GM12878 (cell line): ENCODE data around the gene CA10. TPM values are rescaled to one million over a fixed set of nuclear protein-coding genes. Genes with fewer than 3 reads are reported as not detected.

Experiments used
- ATAC-seq: fragments of 200-7000 bp; cut with Tn5 transposase; 3 replicates; pipeline ENCODE4 v1.9.1; 2020; ENCODE audit warnings: mild to moderate bottlenecking, moderate library complexity
- BruUV-seq: library from RNA; stranded (reverse); fragments of 400-500 nt; replicated peaks from 2 replicates; lab custom pipeline; 2021; lab: Mats Ljungman, UMichigan
- CTCF ChIA-PET: fragments of 300-600 bp; sonication (Branson Sonifier 250); formaldehyde crosslinking; extraction: SDS; loops from one replicate; lab custom pipeline; 2021; ENCODE audit warnings: inconsistent platforms; lab: Yijun Ruan, JAX
- POLR2A ChIA-PET: fragments of 350-600 bp; formaldehyde crosslinking; extraction: SDS; loops from one replicate; lab custom pipeline; 2021; ENCODE audit warnings: inconsistent platforms; lab: Charles Lee
- RAD21 ChIA-PET: fragments of 300-600 bp; sonication (Branson Sonifier 250); formaldehyde crosslinking; loops from one replicate; lab custom pipeline; 2023; ENCODE audit warnings: antibody characterized with exemption; ENCODE audit not compliant: unreplicated experiment; lab: Charles Lee
- SMC1A ChIA-PET: fragments of 300-600 bp; sonication (Branson Sonifier 250); formaldehyde crosslinking; loops from one replicate; lab custom pipeline; 2023; ENCODE audit not compliant: unreplicated experiment, uncharacterized antibody; lab: Charles Lee
- DNase-seq: peaks from one replicate; pipeline ENCODE4 v3.0.0-alpha.2; 2011; ENCODE audit warnings: low read depth, low spot score
- FAIRE-seq: peaks from 3 replicates; lab custom pipeline; 2011; peaks lifted over from hg19 to GRCh38; lab: Jason Lieb, UNC
- H2AFZ ChIP-seq: 2 replicates; pipeline ENCODE4 v1.6.0; 2011; ENCODE audit warnings: low read depth, low read length, control low read depth; ENCODE audit not compliant: control insufficient read depth
- H3K27ac ChIP-seq: 2 replicates; pipeline ENCODE4 v1.5.1; 2011; ENCODE audit warnings: control low read depth; ENCODE audit not compliant: control insufficient read depth, insufficient read depth
- H3K27me3 ChIP-seq, 2 experiments: replicated peaks in 1 of 2; 2 replicates each; pipeline versions ENCODE4 v1.6.0 to v1.6.1; 2011; ENCODE audit warnings: low read length in 1 of 2; ENCODE audit not compliant: control insufficient read depth in 2 of 2, insufficient read depth in 2 of 2
- H3K36me3 ChIP-seq, 2 experiments: 2 replicates each; pipeline ENCODE4 v1.5.1; 2011; ENCODE audit warnings: low read length in 1 of 2; ENCODE audit not compliant: control insufficient read depth in 2 of 2, insufficient read depth in 2 of 2
- H3K4me1 ChIP-seq: 2 replicates; pipeline ENCODE4 v1.6.1; 2011; ENCODE audit warnings: mild to moderate bottlenecking, low read length, moderate library complexity, mixed read lengths; ENCODE audit not compliant: control insufficient read depth, insufficient read depth
- H3K4me2 ChIP-seq: 2 replicates; pipeline ENCODE4 v1.6.0; 2011; ENCODE audit warnings: control low read depth; ENCODE audit not compliant: control insufficient read depth, insufficient read depth
- H3K4me3 ChIP-seq: fragments of 200-600 bp; sonication (generic); 2 replicates; pipeline ENCODE4 v1.5.1; 2016
- H3K79me2 ChIP-seq: 2 replicates; pipeline ENCODE4 v1.6.0; 2011; ENCODE audit warnings: low read length; ENCODE audit not compliant: control insufficient read depth, insufficient read depth
- H3K9ac ChIP-seq: 2 replicates; pipeline ENCODE4 v1.8.0; 2011; ENCODE audit warnings: low read length, control low read depth, mixed read lengths; ENCODE audit not compliant: control insufficient read depth, insufficient read depth
- H3K9me3 ChIP-seq: replicated peaks from 3 replicates; pipeline ENCODE4 v1.5.1; 2011; ENCODE audit warnings: mild to moderate bottlenecking, low read length; ENCODE audit not compliant: control insufficient read depth, insufficient read depth
- H4K20me1 ChIP-seq: 2 replicates; pipeline ENCODE4 v1.6.0; 2011; ENCODE audit not compliant: control insufficient read depth, insufficient read depth
- EZH2 ChIP-seq: IDR thresholded peaks from 2 replicates; pipeline ENCODE4 v1.6.1; 2012; ENCODE audit warnings: low read depth, mild to moderate bottlenecking, control low read depth, inconsistent platforms, low read length, borderline replicate concordance; ENCODE audit not compliant: control insufficient read depth
- FOXM1 ChIP-seq: IDR thresholded peaks from 2 replicates; pipeline ENCODE4 v1.6.1; 2012; ENCODE audit warnings: low read depth, mild to moderate bottlenecking, inconsistent platforms, low read length, moderate library complexity
- SUPT20H ChIP-seq: IDR thresholded peaks from 2 replicates; pipeline ENCODE4 v1.6.1; 2011; ENCODE audit warnings: low read depth, mild to moderate bottlenecking, low read length, moderate library complexity, borderline replicate concordance; ENCODE audit not compliant: control insufficient read depth
- SUZ12 ChIP-seq: fragments of 200-600 bp; sonication (generic); IDR thresholded peaks from one replicate; pipeline ENCODE4 v1.6.1; 2018; ENCODE audit warnings: antibody characterized with exemption, mild to moderate bottlenecking; ENCODE audit not compliant: unreplicated experiment
- TAF1 ChIP-seq: IDR thresholded peaks from 2 replicates; pipeline ENCODE4 v1.6.1; 2011; ENCODE audit warnings: mild to moderate bottlenecking, low read depth, low read length, borderline replicate concordance
- TCF12 ChIP-seq: IDR thresholded peaks from 2 replicates; pipeline ENCODE4 v1.6.1; 2011; ENCODE audit warnings: low read depth, mild to moderate bottlenecking, low read length
- ZBED1 ChIP-seq: IDR thresholded peaks from 2 replicates; pipeline ENCODE4 v1.6.1; 2016; ENCODE audit warnings: borderline replicate concordance
- WGBS: methylation state at CpG from one replicate; pipeline ENCODE4 v1.1.6; 2016; ENCODE audit warnings: low lambda C conversion rate; ENCODE audit not compliant: insufficient replicate concordance, insufficient coverage; ENCODE audit errors: missing lambda C conversion rate; 5-methylcytosine and 5-hydroxymethylcytosine counted together
- in situ Hi-C: fragments of 300-500 bp; cut with MboI; formaldehyde crosslinking; loops from 9 replicates; pipeline ENCODE4 v1.14.3; 2018; ENCODE audit warnings: mixed read lengths
- intact Hi-C: fragments of 100-400 bp; cut with micrococcal nuclease; formaldehyde crosslinking; loops from one replicate; pipeline ENCODE4 v1.14.2; 2022; ENCODE audit not compliant: unreplicated experiment
- polyA plus RNA-seq, 11 experiments: library from polyadenylated mRNA; depleted of rRNA in 4 of 11; unstranded in 6 of 11; stranded (reverse) in 5 of 11; fragments of >200 nt; fragmentation: Nextera tagmentation in 4 of 11; fragmentation: Illumina TruSeq in 1 of 11; extraction: Ambion mirVana in 4 of 11; extraction: Trizol in 1 of 11; gene quantifications; 1 replicate in 1 of 11; 2 replicates in 10 of 11; pipeline versions ENCODE4 v1.2.1 to v1.2.3, GENCODE V29; 2011 to 2016; ENCODE audit warnings: inconsistent platforms in 2 of 11, missing spikeins in 2 of 11, low read depth in 1 of 11
- total RNA-seq, 4 experiments: library from RNA; depleted of rRNA in 3 of 4; stranded (reverse); fragments of >200 nt in 3 of 4; fragmentation: Illumina TruSeq in 1 of 4; extraction: Trizol in 1 of 4; gene quantifications; 2 replicates each; pipeline versions ENCODE4 v1.2.1 to v1.2.3, GENCODE V29; 2013 to 2021
- TF ChIP-seq, protein P1 (sequence below): fragments of 450-650 bp; formaldehyde crosslinking; IDR thresholded peaks from 2 replicates; pipeline ENCODE4 v1.4.0; 2022; ENCODE audit warnings: mild to moderate bottlenecking, moderate library complexity

CA10 gene
- total and polyA plus RNA-seq, 10 of the 15 experiments (the other 5 are each of a cell fraction or from before 2014, with no cell fraction given), result not detected

- no peaks in the 10 kb centered on the region for H3K36me3 ChIP-seq
- no peaks in the 10 kb centered on the region for H3K79me2 ChIP-seq
- BruUV-seq, result no TSS peak
- H3K27me3 ChIP-seq, result no peaks in the 10 kb centered on the region
- in situ Hi-C loops (no loop called here), intact Hi-C loops (no loop called here)
- WGBS, result 0% methylated on average over 1 of the region's 1 CpG
- no peak overlapping the region for H3K4me2 ChIP-seq
- RAD21 ChIA-PET, result no interaction called here
- H2AFZ ChIP-seq, result no peak overlapping the region
- FAIRE-seq, result no peak
- SMC1A ChIA-PET, result no interaction called here
- TF ChIP-seq FOXM1 (no peak), EZH2 (no peak), TCF12 (no peak), SUZ12 (no peak), SUPT20H (no peak), TAF1 (no peak), ZBED1 (no peak)
- TF ChIP-seq, protein P1, sequence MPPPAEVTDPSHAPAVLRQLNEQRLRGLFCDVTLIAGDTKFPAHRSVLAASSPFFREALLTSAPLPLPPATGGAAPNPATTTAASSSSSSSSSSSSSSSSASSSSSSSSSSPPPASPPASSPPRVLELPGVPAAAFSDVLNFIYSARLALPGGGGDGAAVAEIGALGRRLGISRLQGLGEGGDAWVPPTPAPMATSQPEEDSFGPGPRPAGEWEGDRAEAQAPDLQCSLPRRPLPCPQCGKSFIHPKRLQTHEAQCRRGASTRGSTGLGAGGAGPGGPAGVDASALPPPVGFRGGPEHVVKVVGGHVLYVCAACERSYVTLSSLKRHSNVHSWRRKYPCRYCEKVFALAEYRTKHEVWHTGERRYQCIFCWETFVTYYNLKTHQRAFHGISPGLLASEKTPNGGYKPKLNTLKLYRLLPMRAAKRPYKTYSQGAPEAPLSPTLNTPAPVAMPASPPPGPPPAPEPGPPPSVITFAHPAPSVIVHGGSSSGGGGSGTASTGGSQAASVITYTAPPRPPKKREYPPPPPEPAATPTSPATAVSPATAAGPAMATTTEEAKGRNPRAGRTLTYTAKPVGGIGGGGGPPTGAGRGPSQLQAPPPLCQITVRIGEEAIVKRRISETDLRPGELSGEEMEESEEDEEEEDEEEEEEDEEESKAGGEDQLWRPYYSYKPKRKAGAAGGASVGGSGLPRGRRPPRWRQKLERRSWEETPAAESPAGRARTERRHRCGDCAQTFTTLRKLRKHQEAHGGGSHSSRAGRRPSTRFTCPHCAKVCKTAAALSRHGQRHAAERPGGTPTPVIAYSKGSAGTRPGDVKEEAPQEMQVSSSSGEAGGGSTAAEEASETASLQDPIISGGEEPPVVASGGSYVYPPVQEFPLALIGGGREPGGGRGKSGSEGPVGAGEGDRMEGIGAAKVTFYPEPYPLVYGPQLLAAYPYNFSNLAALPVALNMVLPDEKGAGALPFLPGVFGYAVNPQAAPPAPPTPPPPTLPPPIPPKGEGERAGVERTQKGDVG, result no peak
- TF ChIP-seq, all 136 proteins: peak for 0
- no peak for ATAC-seq
- Histone ChIP-seq H3K4me1 (no peaks in the 10 kb centered on the region), H4K20me1 (no peaks in the 10 kb centered on the region), H3K4me3 (no peak overlapping the region), H3K9me3 (no peaks in the 10 kb centered on the region), H3K9ac (no peak overlapping the region), H3K27ac (no peak overlapping the region)
- DNase-seq, result no peak
- ChIA-PET POLR2A (no interaction called here), CTCF (interaction anchor here (1.2 kb wide), 1 partner anchor 10 kb away, joined by 3 read pairs; no protein-coding TSS in a partner anchor)
Measured at GRCh38 chr17:51818777-51819176, 339.7 kb downstream of the CA10 start.
